Glutamatergic neuron (in vitro differentiated cells): ENCODE data around the gene MBNL1. TPM values are rescaled to one million over a fixed set of nuclear protein-coding genes. Genes with fewer than 3 reads are reported as not detected.

Experiments used
- DNase-seq: peaks from one replicate; pipeline ENCODE4 v3.0.0; 2022
- H3K27ac Mint-ChIP-seq: one replicate; pipeline ENCODE4 v1.8.0; 2020; ENCODE audit warnings: mild to moderate bottlenecking, mixed read lengths, inconsistent platforms; ENCODE audit not compliant: unreplicated experiment
- H3K27me3 Mint-ChIP-seq: one replicate; pipeline ENCODE4 v1.8.0; 2020; ENCODE audit warnings: mild to moderate bottlenecking, moderate library complexity, mixed read lengths, inconsistent platforms; ENCODE audit not compliant: unreplicated experiment
- H3K36me3 Mint-ChIP-seq: one replicate; pipeline ENCODE4 v1.8.0; 2020; ENCODE audit warnings: mild to moderate bottlenecking, mixed read lengths, inconsistent platforms; ENCODE audit not compliant: unreplicated experiment
- H3K4me1 Mint-ChIP-seq: one replicate; pipeline ENCODE4 v1.8.0; 2020; ENCODE audit warnings: mild to moderate bottlenecking, low read depth, mixed read lengths, inconsistent platforms; ENCODE audit not compliant: unreplicated experiment
- H3K4me3 Mint-ChIP-seq: one replicate; pipeline ENCODE4 v1.8.0; 2020; ENCODE audit warnings: mild to moderate bottlenecking, mixed read lengths, inconsistent platforms; ENCODE audit not compliant: unreplicated experiment
- H3K9me3 Mint-ChIP-seq: one replicate; pipeline ENCODE4 v1.8.0; 2020; ENCODE audit warnings: mild to moderate bottlenecking, moderate library complexity, mixed read lengths, inconsistent platforms; ENCODE audit not compliant: unreplicated experiment
- CTCF ChIP-seq: fragments of 200-600 bp; sonication (generic); IDR thresholded peaks from one replicate; pipeline ENCODE4 v1.5.0; 2021; ENCODE audit not compliant: partially characterized antibody, unreplicated experiment
- total RNA-seq: library from RNA; stranded (reverse); fragmentation: NEBNext Ultra II Directional; extraction: Animal tissue kit (Norgen Biotek cat#: 25700); gene quantifications from one replicate; pipeline ENCODE4 v1.2.1, GENCODE V29; 2021; ENCODE audit not compliant: unreplicated experiment

MBNL1 gene
- total RNA-seq, 1 donor from 2014 or later: 36.6 TPM

- H3K4me1 Mint-ChIP-seq: peaks cover 6% of the 10 kb centered on the region
- no peaks in the 10 kb centered on the region for H3K36me3 Mint-ChIP-seq
- no peak for DNase-seq
- no peak overlapping the region for H3K27ac Mint-ChIP-seq
- H3K4me3 Mint-ChIP-seq: no peak overlapping the region
- no peaks in the 10 kb centered on the region for H3K9me3 Mint-ChIP-seq
- H3K27me3 Mint-ChIP-seq: peaks cover 1% of the 10 kb centered on the region
- TF ChIP-seq CTCF: no peak
These were observed 205.9 kb downstream of the MBNL1 start for GRCh38 chr3:152474585-152474984.

- TF ChIP-seq CTCF: no peak
- Mint-ChIP-seq H3K4me3 (no peak overlapping the region), H3K36me3 (no peaks in the 10 kb centered on the region), H3K4me1 (peaks cover 3% of the 10 kb centered on the region), H3K27ac (no peak overlapping the region), H3K27me3 (peaks cover under 1% of the 10 kb centered on the region), H3K9me3 (peaks cover 3% of the 10 kb centered on the region)
- DNase-seq: no peak
These were observed 208.7 kb downstream of the MBNL1 start for GRCh38 chr3:152477422-152477821.

GRCh38 chr3:152480282-152480953 is 211.7 kb downstream of the MBNL1 start:
- no peak overlapping the region for H3K4me3 Mint-ChIP-seq
- H3K27me3 Mint-ChIP-seq: no peaks in the 10 kb centered on the region
- no peak for DNase-seq
- no peaks in the 10 kb centered on the region for H3K4me1 Mint-ChIP-seq
- H3K9me3 Mint-ChIP-seq: peaks cover 3% of the 10 kb centered on the region
- no peak overlapping the region for H3K27ac Mint-ChIP-seq
- TF ChIP-seq CTCF: no peak
- H3K36me3 Mint-ChIP-seq: no peaks in the 10 kb centered on the region

GRCh38 chr3:152486364-152486763 is 217.6 kb downstream of the MBNL1 start:
- no peak overlapping the region for H3K4me3 Mint-ChIP-seq

More at GRCh38 chr3:152486364-152486763, 217.6 kb downstream of the MBNL1 start:
- no peaks in the 10 kb centered on the region for H3K4me1 Mint-ChIP-seq
- no peaks in the 10 kb centered on the region for H3K36me3 Mint-ChIP-seq
- no peaks in the 10 kb centered on the region for H3K27me3 Mint-ChIP-seq
- no peak overlapping the region for H3K27ac Mint-ChIP-seq
- TF ChIP-seq CTCF: no peak
- H3K9me3 Mint-ChIP-seq: no peaks in the 10 kb centered on the region
- DNase-seq: no peak
